HG03045 (cell line): Measurements from ENCODE around the gene ANTXRL.
"Not testable (repeated sequence)": the region's sequence is repeated elsewhere in the genome, so short reads cannot be mapped to it uniquely, and the experiment has no call there.

ENCODE experiments used
- ATAC-seq: cut with Tn5 transposase; IDR thresholded peaks from one replicate; pipeline ENCODE4 v1.9.1; 2021; ENCODE audit warnings: mild to moderate bottlenecking, moderate library complexity; ENCODE audit not compliant: unreplicated experiment

Gene ANTXRL

DNA sequence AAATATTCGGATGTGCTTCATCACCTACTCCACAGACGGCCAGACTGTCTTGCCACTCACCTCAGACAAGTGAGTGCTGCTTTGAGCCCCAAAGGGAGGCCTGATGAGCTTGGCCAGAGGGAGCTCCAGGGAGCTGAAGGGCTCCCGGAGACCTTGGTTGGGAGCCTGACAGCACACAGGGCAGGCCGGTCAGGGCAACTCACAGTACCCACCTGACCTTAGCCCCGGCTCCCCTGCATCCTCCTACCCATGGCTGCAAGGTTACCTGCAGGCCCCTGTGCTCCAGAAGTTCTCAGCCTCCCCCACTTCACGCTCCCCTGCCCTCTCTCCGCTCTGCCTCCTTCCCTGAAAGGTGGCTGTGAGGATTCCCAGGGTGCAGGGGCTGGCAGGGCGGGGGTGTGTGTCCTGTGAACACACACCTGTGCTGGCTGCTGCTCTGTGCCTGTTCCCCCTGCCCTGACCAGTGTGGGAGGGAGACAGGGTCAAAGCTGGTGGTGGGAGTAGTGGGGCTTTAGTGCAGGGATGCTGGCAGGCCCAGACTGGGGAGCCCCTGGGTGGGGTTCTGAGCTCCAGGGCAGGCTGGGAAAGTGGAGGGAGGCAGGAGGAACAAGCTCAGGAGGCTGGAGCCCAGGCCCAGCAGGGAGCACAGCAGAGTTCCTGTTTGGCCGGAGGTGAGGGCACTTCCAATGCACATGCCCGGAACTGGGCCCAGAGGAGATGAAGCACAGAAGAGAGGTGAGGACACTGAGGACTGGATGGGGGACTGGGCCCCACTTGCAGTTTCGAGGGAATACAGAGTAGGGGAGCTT, 7.2 kb downstream of the ANTXRL start:
- ATAC-seq: no peak

DNA sequence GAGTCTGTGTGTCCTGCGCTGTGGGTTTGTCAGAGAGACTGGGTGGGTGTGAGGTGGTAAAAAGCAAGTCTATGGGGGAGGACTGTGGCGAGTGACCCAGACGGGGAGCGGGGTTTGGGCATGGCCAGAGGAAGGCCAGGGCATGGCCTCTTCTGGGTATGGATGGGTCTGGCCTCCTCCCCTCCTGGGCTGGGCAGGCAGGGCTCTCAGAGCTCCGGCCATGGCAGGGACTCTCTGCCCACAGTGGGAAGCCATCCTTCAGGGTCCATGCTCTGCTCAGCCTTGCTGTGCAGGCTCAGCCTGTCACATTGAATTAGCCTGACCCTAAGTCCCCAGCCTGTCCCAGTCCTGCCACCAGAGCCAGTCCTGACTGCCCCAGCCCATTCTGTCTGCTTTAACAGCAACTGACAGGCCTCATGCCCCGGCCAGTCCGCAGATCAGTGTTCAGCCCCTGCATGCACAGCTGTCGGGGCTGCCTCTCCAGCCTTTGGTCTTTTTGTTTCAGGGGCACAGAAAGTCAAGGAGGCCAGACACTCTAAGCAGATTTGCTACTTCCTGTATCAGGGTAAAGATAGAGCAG, 7.9 kb downstream of the ANTXRL start:
- ATAC-seq: no peak

DNA sequence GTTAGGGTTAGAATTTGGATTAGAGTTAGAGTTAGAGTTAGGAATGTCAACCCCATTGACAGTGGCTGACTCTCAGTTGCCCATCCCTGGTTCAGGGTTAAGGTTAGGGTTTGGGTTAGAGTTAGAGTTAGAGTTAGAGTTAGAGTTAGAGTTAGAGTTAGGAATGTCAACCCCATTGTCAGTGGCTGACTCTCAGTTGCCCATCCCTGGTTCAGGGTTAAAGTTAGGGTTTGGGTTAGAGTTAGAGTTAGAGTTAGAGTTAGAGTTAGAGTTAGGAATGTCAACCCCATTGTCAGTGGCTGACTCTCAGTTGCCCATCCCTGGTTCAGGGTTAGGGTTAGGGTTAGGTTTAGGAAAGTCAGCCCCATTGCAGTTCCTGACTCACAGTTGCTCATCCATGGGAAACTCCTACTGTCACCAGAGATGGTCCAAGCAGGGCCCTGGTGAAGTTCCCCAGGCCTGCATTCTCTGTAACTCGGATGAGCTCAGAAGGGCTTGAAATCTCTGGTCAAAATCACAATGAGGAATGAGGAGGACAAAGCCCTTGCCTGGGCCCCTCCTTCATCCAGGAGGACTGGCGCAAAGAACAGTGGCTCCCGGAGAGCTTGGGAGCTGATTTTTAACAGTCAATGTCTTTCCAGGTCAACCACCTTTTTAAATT, 8.7 kb downstream of the ANTXRL start:
- not testable (repeated sequence) for ATAC-seq

DNA sequence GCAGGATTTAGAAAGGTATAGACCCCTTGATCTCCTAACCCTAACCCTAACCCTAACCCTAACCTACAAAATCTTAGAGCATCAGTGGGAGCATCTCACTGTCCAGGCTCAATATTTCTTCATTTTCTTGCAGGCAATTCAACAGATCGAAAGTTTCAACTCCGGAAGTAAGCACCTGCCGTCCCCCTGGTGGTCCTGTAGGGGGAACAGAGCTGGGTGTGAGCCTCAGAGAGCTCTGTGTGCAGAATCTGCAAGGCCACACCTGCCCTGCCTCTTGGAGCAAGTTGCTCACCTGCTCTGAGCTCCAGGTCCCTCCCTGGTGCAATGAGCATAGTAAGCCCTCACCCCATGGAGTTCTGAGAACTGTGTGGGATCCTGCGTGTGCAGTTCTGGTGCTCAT, 9.3 kb downstream of the ANTXRL start:
- ATAC-seq: not testable (repeated sequence)

DNA sequence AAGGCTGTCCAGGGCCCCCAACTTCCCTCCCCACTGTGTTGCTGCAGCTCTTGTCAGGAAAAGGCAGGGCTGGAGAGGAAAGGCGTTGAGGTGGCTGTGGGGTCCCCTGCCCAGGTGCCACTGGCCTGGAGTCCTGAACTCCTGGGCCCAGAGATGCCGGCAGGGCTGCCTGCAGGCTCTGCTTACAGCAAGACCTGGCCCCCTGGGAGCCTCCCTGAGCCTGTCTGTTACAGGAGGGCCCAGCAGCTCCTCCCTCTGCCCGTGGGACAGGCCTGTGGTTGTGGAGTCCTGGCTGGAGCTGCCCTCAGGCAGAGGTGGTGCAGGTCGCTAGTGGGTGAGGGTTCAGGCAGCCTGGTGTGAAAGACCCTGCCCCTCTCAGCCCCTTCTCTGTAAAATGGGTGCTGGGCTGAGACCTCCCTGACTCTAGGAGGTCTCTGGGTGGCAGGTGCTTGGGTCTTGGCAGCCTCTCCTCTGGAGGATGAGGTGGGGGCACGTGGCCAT, 9.9 kb downstream of the ANTXRL start:
- no peak for ATAC-seq

DNA sequence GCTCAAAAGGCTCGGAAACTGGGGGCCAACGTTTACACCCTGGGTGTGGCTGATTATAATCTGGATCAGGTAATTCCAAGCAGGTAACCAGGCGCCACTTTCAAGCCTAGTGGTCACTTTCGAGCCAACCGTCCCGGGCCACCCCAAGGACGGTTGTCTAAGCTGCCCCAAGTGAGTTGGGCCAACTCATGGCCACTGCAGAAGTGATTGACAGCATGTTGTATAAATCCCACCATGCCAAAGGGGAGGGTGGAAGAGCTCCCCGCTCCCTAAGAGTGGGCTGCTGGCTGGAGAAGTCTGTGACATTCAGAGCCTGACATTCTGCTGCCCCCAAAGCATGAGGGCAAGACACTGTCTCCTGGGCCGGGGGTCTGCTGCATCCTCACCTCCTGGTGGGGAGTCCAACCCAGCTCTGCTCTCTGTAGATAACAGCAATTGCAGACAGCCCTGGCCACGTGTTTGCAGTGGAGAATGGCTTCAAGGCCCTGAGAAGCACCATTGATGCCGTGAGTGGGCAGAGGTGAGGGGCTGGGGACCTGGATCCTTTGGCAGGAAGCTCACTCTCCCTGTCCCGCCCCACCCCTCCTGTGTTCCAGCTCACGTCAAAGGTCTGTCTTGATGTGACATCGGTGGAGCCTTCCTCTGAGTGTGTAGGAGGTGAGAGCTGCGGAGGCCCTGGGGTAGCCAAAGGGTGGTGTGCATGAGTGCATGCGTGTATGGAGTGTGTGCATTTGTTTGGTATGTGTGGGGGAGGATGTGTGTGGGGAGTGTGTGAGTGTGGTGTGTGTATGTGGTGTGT, 10.8 kb downstream of the ANTXRL start:
- ATAC-seq: no peak

DNA sequence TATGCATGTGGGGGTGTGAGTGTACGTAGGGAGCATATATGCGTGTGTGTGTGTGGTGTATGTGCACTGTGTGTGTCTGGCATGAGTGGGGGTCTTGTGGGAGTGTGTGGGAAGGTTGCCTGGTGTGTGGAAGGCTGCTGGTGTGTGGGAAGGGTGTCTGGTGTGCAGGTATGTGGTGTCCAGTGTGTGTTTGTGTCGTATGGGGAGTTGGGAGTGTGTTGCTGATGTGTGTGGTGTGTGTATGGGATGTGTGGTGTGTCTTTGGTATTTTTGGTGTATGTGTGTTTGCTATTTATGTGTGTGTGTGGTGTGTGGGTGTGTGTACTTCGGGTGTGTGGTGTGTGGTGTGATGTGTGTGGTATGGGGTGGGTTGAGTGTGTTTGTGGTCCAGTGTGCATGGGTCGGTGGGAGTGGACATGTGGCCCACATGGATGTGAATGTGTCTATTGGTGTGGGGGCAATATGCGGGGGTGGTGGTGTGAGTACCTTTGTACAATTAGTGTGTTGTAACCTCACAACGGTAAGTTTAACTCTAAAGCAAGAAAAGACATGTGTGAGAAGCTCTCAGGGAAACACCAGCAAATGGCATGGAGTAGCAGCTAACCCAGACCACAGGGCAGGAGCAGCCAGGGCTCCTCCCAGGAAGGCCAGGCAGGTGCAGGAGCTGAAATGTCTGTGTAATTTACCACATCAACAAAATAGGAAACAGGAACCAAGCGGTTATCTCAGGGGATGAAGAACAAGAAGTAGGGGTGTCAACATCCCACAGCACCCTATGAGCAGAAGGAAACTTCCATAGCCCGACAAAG, 11.9 kb downstream of the ANTXRL start:
- no peak for ATAC-seq

DNA sequence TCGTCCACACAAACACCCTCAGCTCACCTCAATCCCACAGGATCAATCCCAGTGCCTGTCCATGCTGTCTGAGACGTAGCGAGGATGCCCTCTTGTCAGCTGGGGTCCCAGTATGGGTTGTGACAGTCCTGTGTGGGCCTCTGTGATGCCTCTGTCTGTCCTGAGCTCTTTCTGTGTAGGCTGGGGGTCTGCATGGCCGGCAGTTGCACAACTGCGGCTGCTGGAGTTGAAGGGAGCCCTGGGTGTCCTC, 12.4 kb downstream of the ANTXRL start:
- ATAC-seq: no peak

DNA sequence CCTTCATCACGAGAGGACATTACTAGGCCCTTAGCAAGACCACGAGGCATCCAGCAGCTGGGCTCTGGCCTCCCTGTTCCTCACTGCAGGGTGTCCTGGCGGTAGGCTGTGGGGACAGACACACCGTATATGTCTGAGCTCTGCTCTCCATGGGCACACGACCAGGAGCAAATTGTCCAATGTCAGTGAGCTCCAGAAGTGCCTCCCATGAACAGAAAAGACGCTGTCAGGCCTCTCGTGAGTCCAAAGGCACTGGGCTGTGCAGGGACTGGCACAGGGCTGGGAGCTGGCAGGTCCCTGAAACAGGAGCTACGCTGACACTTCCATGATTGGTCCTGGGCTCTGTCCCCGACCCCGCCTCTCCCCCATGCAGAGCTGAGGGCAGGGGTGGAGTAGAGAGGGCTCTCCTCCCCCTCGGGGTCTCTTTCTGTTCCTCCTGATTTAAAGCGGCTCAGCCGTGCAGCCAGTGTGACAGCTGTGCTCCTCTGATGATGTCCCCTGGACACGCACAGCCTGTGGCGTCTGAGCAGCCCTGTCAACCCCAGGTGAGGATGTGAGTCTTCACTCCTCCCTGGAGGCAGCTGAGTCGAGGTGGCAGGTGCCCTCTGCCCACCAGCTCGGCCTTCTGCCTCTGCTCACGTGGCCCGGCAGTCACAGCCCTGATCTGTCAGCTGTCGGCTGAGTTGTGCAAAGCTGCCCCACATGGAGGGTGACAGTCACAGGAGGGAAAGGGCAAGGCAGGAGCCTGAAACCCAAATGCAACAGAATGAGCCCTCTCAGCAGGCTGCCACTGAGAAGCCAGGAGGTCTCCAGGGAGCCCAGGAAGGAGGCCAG, 13.0 kb downstream of the ANTXRL start:
- ATAC-seq: no peak

DNA sequence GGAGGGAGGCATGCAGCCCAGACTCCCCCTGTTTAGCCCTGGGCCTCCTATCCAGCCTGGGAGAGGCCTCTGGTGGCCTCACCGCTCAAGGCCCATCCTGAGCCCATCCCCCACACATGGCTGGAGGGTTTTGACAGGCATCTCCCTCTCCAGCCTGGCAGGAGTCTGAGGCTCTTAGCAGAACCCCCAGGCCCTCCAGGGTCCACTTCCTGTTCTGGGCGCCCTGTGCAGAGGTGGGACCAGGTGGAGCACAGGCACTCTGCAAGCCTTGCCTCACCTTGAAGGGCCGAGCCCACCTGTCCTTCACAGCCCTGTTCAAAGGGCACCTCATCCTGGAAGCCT, 13.5 kb downstream of the ANTXRL start:
- not testable (repeated sequence) for ATAC-seq

DNA sequence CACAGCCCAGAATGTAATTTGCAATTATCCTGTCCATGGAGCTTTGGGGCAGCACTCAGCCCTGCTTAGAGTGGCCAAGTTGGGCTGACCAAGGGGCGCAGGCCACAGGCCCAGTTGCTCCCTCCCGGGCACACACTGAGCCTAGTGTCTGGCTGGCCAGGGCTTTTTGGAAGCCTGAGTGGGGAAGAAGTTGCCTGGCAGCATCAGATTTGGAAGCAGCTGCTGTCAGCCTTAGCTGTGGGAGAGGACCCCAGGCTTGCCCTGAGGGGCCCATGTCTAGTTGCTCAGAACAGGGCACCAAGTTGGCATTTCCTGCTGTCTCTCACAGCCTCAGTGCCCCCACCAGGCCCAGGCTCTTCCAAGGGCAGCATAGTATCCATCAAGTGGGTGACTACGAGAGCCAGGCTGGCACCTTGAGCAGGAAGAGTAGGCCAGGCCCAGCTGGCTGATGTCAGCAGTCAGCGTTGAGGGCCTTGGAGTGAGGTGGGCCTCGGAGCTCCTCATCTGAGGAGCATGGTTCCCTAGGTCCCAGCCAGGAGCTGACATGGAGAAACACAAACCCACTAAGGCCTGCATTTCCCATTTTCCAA, 14.4 kb downstream of the ANTXRL start:
- ATAC-seq: no peak

DNA sequence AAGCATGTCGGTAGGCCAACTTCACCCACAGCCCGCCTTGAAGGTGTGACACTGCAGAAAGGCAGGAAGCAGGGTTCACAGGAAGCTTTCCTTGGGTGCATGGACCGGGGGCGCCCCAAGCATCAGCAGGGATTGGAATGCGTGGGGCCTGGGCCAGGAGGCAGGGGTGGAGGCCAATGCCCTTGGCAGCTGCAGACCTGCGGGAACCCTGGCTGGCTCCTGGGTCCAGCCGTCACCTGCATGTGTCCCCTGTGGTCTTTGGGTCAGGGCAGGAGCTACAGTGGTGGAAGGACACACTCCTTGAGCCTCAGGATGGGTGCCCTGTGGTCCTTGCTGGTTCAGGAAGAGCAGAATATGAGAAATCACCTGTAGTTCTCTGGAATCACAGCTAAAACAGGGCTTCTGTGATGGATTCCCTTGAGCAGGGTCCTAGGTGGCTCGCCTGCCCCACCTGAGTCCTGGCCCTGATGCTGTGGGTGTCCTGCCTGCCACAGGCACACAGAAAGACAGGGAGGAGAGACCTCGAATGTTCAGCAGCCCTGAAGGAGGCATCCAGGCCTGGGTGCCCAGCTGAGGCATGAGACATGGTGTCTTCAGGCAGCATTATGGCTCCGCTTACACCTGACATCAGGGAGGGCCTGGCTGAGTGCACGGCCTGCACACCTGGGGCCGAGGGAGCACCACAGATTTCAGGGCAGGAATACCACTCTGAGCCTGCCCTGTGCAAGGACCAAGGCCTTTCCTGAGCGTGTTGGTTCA, 15.1 kb downstream of the ANTXRL start:
- ATAC-seq: no peak

DNA sequence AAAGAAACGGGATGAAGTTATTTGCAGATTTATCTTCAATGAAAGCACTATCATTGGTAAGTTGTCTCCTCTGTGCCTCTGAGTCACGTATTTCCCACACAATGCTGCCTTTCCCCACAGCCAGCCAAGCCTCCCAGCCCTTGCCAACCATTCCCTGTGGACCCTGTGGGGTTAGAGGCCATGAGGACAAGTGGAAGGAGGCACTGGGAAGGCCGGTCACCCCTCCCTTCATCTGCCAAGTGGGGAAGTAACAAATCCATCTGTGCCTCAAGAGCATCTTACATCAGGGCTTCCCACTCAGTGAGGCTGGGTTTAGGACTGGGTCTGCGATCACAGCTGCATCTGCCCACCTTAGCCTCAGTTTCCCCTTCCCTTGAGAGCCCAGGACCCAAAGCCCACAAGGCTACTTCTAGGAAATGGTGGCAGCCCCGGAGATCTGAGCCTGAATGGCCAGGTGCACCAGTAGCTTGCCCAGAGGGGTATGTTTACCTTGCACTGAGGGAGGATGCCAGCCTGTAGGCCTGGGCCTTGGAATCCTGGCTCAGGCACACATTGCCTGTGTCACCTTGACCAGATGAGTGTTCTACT, 16.1 kb downstream of the ANTXRL start:
- ATAC-seq: not testable (repeated sequence)

DNA sequence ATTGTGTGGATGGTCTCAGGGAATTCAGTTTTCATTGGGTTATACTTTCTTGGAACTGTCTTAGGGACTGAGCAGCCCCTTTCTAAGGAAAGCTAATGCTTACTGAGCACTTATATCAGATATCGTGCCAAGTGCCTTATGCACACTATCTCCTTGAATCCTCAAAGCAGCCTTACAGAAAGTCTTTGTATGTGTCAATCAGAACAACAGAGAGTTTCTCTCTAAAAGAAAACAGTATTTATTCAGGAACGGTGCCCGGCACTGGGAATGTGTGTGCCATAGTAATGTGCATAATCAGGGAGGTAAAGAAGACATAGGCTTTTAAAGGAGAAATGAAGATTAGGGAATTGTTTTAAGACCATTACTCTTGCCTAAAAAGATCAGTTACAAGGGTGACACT, 17.3 kb downstream of the ANTXRL start:
- no peak for ATAC-seq

DNA sequence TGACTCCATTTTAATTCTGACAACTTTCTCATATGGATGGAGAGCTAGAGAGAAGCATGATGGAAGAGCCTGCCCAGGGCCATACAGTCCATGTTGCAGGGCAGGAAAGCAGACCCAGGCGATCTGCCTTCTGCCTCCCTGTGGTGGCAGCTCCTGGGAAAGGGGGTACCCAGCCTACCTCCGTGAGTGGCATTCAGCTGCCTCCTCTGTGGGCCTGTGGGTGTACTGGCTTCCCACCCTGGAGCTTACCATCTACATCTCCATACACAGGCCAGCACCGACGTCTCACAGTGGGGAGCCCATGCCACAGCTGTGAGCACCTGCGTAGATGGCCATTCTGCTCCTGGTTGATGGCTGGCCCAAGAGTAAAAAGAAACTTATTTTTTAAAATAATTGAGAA, 17.9 kb downstream of the ANTXRL start:
- not testable (repeated sequence) for ATAC-seq

DNA sequence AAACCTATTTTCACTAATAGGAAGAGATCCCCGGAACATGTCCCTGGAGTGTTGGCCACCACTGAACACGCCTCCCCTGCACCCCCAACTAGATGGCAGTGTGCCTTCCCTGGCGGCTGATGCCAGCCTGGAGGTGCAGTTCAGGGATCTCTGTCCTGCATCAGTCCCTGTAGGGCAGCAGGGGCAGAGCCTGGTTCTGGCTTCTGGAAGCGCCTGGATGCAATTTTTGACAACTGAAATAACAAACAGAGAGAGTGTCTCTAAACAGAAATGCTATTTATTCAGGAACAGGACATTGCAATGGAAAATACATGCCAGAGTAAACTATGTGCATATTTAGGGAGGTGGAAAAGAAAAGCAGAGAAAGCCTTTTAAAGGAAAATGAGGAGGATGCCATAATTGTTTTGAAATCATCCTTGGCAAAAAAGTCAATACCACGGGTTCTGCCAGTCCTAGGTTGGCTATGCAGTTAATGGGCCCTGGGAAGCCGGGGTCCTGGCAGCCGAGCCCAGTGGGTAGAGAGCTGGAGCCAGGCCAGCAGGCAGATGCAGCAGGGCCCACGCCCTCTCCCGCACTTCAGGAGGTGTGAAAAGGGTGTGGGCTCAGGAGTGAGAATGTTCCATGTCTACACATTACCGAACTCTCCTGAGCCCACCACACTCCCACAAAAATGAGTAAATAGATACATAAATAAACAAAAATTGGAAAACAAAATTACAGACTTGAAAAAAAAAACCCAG, 18.5 kb downstream of the ANTXRL start:
- ATAC-seq: no peak

DNA sequence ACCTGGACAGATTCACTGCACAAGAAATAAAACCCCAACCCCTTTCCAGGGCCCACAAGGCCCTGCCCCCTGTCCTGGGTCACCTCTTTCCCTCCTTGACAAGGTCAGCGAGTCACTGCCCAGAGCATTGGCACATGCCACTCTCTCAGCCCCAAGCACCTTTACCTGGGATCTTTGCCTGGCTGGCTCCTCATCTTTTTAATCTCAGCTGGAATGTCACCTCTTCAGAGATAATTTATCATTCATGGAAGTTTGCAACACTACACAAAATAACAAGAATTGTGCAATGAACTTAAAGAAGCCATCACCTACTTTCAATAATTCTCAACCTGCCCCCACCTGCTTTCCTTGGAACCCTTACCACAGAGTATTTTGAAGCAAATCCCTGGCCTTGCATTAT, 19.2 kb downstream of the ANTXRL start:
- ATAC-seq: no peak
